GM23338 (cell line): ENCODE data around the gene SVBP. TPM values are rescaled to one million over a fixed set of nuclear protein-coding genes. Genes with fewer than 3 reads are reported as not detected.

Experiments
- ATAC-seq: fragments of 200-7000 bp; cut with Tn5 transposase; 3 replicates; pipeline ENCODE4 v1.9.1; 2020
- DNase-seq: peaks from one replicate; pipeline ENCODE4 v3.0.0-alpha.2; 2015; ENCODE audit warnings: low spot score
- H2AFZ ChIP-seq: fragments of 200-600 bp; sonication (generic); 2 replicates; pipeline ENCODE4 v1.8.0; 2016; ENCODE audit warnings: antibody characterized with exemption, mild to moderate bottlenecking, moderate library complexity
- H3F3A ChIP-seq: fragments of 200-600 bp; sonication (generic); replicated peaks from 2 replicates; pipeline ENCODE4 v1.8.0; 2017; ENCODE audit warnings: antibody characterized with exemption, mixed run types, low read depth
- H3K27ac ChIP-seq: fragments of 200-600 bp; sonication (generic); 2 replicates; pipeline ENCODE4 v1.6.1; 2016; ENCODE audit warnings: low read depth
- H3K27me3 ChIP-seq: fragments of 200-600 bp; sonication (generic); 2 replicates; pipeline ENCODE4 v1.8.0; 2016; ENCODE audit warnings: mild to moderate bottlenecking, mixed run types, moderate library complexity; ENCODE audit not compliant: insufficient read depth
- H3K36me3 ChIP-seq: fragments of 200-600 bp; sonication (generic); 2 replicates; pipeline ENCODE4 v1.8.0; 2016; ENCODE audit warnings: mild to moderate bottlenecking; ENCODE audit not compliant: insufficient read depth
- H3K4me1 ChIP-seq: fragments of 200-600 bp; sonication (generic); 2 replicates; pipeline ENCODE4 v1.8.0; 2016; ENCODE audit warnings: mild to moderate bottlenecking, moderate library complexity; ENCODE audit not compliant: insufficient read depth
- H3K4me2 ChIP-seq: fragments of 200-600 bp; sonication (generic); 2 replicates; pipeline ENCODE4 v1.7.1; 2017; ENCODE audit warnings: mixed run types
- H3K4me3 ChIP-seq: fragments of 200-600 bp; sonication (generic); 2 replicates; pipeline ENCODE4 v1.6.1; 2016; ENCODE audit warnings: mixed run types
- H3K79me2 ChIP-seq: fragments of 200-600 bp; sonication (generic); replicated peaks from 2 replicates; pipeline ENCODE4 v1.8.0; 2017; ENCODE audit warnings: mild to moderate bottlenecking; ENCODE audit not compliant: insufficient read depth
- H3K9me2 ChIP-seq: fragments of 200-600 bp; sonication (generic); 2 replicates; pipeline ENCODE4 v1.8.0; 2017; ENCODE audit not compliant: insufficient read depth
- H4K20me1 ChIP-seq: fragments of 200-600 bp; sonication (generic); replicated peaks from 2 replicates; pipeline ENCODE4 v1.8.0; 2017; ENCODE audit warnings: mild to moderate bottlenecking; ENCODE audit not compliant: insufficient read depth
- H3K27ac Mint-ChIP-seq: 2 replicates; pipeline ENCODE4 v1.8.0; 2020; ENCODE audit warnings: inconsistent platforms, mild to moderate bottlenecking, moderate library complexity, mixed read lengths
- H3K27me3 Mint-ChIP-seq: 3 replicates; pipeline ENCODE4 v1.8.0; 2022; ENCODE audit warnings: low read depth, mild to moderate bottlenecking, moderate library complexity, mixed read lengths, inconsistent platforms; ENCODE audit not compliant: insufficient read depth, poor library complexity
- H3K36me3 Mint-ChIP-seq: 3 replicates; pipeline ENCODE4 v1.8.0; 2021; ENCODE audit warnings: low read depth, mild to moderate bottlenecking, inconsistent platforms, moderate library complexity, mixed read lengths
- H3K4me1 Mint-ChIP-seq: 3 replicates; pipeline ENCODE4 v1.8.0; 2020; ENCODE audit warnings: mild to moderate bottlenecking, inconsistent platforms, mixed read lengths
- H3K4me3 Mint-ChIP-seq: 3 replicates; pipeline ENCODE4 v1.8.0; 2021; ENCODE audit warnings: moderate library complexity, mild to moderate bottlenecking, inconsistent platforms, mixed read lengths
- H3K9me3 Mint-ChIP-seq: 3 replicates; pipeline ENCODE4 v1.8.0; 2020; ENCODE audit warnings: moderate library complexity, mild to moderate bottlenecking, inconsistent platforms, mixed read lengths
- CREB1 ChIP-seq: fragments of 250-450 bp; sonication (Bioruptor Pico); IDR thresholded peaks from 2 replicates; pipeline ENCODE4 v1.5.0; 2020; ENCODE audit warnings: low read depth, mild to moderate bottlenecking, moderate library complexity
- CTCF ChIP-seq, 2 experiments: fragments of 200-600 bp in 1 of 2; sonication (generic) in 1 of 2; conservative IDR thresholded peaks; 2 replicates each; pipeline versions ENCODE4 v1.5.1 to v1.6.1; 2016 to 2017; ENCODE audit warnings: antibody characterized with exemption in 2 of 2, low read depth in 2 of 2, mild to moderate bottlenecking in 2 of 2, moderate library complexity in 1 of 2
- EZH2 ChIP-seq: fragments of 200-600 bp; sonication (generic); IDR thresholded peaks from one replicate; pipeline ENCODE4 v1.8.0; 2017; ENCODE audit warnings: antibody characterized with exemption, mild to moderate bottlenecking, low read depth; ENCODE audit not compliant: unreplicated experiment
- EZH2phosphoT487 ChIP-seq: fragments of 200-600 bp; sonication (generic); IDR thresholded peaks from one replicate; pipeline ENCODE4 v1.8.1; 2018; ENCODE audit warnings: antibody characterized with exemption; ENCODE audit not compliant: unreplicated experiment
- JUNB ChIP-seq: IDR thresholded peaks from one replicate; pipeline ENCODE4 v1.6.1; 2016; ENCODE audit warnings: antibody characterized with exemption; ENCODE audit not compliant: unreplicated experiment
- NANOG ChIP-seq: IDR thresholded peaks from 2 replicates; pipeline ENCODE4 v1.6.1; 2016; ENCODE audit warnings: antibody characterized with exemption, borderline replicate concordance
- POLR2AphosphoS5 ChIP-seq: IDR thresholded peaks from 2 replicates; pipeline ENCODE4 v1.6.1; 2016; ENCODE audit warnings: antibody characterized with exemption, low read depth
- REST ChIP-seq: IDR thresholded peaks from one replicate; pipeline ENCODE4 v1.6.1; 2018; ENCODE audit warnings: antibody characterized with exemption; ENCODE audit not compliant: unreplicated experiment
- STAT1 ChIP-seq: IDR thresholded peaks from one replicate; pipeline ENCODE4 v1.6.1; 2016; ENCODE audit warnings: antibody characterized with exemption; ENCODE audit not compliant: unreplicated experiment
- ZNF114 ChIP-seq: fragments of 250-450 bp; sonication (Bioruptor Pico); IDR thresholded peaks from 2 replicates; pipeline ENCODE4 v1.5.0; 2020; ENCODE audit warnings: mild to moderate bottlenecking, moderate library complexity
- ZNF331 ChIP-seq: fragments of 250-450 bp; sonication (Bioruptor Pico); IDR thresholded peaks from 2 replicates; pipeline ENCODE4 v1.5.0; 2020; ENCODE audit warnings: low read depth, mild to moderate bottlenecking, moderate library complexity
- polyA plus RNA-seq: library from polyadenylated mRNA; unstranded; fragments of >200 nt; fragmentation: Nextera tagmentation; extraction: Ambion mirVana; gene quantifications from 2 replicates; pipeline ENCODE4 v1.2.1, GENCODE V29; 2016
- total RNA-seq: library from RNA; depleted of rRNA; stranded (reverse); fragments of >200 nt; shearing (Covaris generic); gene quantifications from 2 replicates; pipeline ENCODE4 v1.2.3, GENCODE V29; 2014
- TF ChIP-seq, protein P1 (sequence below): IDR thresholded peaks from 2 replicates; pipeline ENCODE4 v1.6.1; 2016; ENCODE audit warnings: antibody characterized with exemption
- TF ChIP-seq, protein P2 (sequence below): fragments of 250-450 bp; sonication (Bioruptor Pico); IDR thresholded peaks from 2 replicates; pipeline ENCODE4 v1.5.0; 2020; ENCODE audit warnings: mild to moderate bottlenecking, moderate library complexity

SVBP gene
- total and polyA plus RNA-seq, 2 experiments from 2014 or later: 22.1 to 82.1 TPM

DNA sequence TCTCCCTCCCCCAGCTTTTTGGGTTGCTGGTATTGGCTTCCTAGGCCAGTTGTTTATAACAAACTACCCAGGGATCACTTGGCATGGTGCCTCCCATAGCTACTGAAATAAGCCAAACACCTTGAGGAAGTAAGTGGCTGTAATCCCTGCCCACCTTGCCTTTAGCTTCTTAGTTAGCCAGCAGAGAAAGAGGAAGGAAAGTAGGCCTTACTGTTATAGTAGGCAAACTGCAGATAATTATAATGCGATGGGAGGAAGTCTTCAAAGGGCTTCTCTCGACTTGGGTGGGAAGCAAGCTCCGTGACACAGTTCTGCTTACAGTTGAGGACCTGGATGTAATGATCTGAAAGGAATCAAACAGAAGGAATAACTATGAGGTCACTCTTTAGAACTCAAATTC, 58.6 kb downstream of the SVBP start:
- H2AFZ ChIP-seq: no peak overlapping the region
- DNase-seq (no peak), ATAC-seq (no peak)
- no peaks in the 10 kb centered on the region; the same call in 1 of the 2 replicates for H4K20me1 ChIP-seq
- peaks cover 12% of the 10 kb centered on the region for H3K79me2 ChIP-seq
- no peak overlapping the region for H3K27ac Mint-ChIP-seq
- H3K4me1 Mint-ChIP-seq: peaks cover 2% of the 10 kb centered on the region
- H3K9me2 ChIP-seq: no peaks in the 10 kb centered on the region; the same call in 1 of the 2 replicates
- TF ChIP-seq CREB1: no peak
- TF ChIP-seq NANOG: no peak
- TF ChIP-seq POLR2AphosphoS5: no peak
- TF ChIP-seq EZH2phosphoT487: no peak
- TF ChIP-seq REST: no peak
- TF ChIP-seq STAT1: no peak
- no peak for TF ChIP-seq CTCF (conservative IDR thresholded peaks at IDR 0.05; ENCODE audit: low read depth in 2 of 2)
- TF ChIP-seq, protein P1, sequence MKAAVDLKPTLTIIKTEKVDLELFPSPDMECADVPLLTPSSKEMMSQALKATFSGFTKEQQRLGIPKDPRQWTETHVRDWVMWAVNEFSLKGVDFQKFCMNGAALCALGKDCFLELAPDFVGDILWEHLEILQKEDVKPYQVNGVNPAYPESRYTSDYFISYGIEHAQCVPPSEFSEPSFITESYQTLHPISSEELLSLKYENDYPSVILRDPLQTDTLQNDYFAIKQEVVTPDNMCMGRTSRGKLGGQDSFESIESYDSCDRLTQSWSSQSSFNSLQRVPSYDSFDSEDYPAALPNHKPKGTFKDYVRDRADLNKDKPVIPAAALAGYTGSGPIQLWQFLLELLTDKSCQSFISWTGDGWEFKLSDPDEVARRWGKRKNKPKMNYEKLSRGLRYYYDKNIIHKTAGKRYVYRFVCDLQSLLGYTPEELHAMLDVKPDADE: no peak
- TF ChIP-seq ZNF114: no peak
- TF ChIP-seq, protein P2, sequence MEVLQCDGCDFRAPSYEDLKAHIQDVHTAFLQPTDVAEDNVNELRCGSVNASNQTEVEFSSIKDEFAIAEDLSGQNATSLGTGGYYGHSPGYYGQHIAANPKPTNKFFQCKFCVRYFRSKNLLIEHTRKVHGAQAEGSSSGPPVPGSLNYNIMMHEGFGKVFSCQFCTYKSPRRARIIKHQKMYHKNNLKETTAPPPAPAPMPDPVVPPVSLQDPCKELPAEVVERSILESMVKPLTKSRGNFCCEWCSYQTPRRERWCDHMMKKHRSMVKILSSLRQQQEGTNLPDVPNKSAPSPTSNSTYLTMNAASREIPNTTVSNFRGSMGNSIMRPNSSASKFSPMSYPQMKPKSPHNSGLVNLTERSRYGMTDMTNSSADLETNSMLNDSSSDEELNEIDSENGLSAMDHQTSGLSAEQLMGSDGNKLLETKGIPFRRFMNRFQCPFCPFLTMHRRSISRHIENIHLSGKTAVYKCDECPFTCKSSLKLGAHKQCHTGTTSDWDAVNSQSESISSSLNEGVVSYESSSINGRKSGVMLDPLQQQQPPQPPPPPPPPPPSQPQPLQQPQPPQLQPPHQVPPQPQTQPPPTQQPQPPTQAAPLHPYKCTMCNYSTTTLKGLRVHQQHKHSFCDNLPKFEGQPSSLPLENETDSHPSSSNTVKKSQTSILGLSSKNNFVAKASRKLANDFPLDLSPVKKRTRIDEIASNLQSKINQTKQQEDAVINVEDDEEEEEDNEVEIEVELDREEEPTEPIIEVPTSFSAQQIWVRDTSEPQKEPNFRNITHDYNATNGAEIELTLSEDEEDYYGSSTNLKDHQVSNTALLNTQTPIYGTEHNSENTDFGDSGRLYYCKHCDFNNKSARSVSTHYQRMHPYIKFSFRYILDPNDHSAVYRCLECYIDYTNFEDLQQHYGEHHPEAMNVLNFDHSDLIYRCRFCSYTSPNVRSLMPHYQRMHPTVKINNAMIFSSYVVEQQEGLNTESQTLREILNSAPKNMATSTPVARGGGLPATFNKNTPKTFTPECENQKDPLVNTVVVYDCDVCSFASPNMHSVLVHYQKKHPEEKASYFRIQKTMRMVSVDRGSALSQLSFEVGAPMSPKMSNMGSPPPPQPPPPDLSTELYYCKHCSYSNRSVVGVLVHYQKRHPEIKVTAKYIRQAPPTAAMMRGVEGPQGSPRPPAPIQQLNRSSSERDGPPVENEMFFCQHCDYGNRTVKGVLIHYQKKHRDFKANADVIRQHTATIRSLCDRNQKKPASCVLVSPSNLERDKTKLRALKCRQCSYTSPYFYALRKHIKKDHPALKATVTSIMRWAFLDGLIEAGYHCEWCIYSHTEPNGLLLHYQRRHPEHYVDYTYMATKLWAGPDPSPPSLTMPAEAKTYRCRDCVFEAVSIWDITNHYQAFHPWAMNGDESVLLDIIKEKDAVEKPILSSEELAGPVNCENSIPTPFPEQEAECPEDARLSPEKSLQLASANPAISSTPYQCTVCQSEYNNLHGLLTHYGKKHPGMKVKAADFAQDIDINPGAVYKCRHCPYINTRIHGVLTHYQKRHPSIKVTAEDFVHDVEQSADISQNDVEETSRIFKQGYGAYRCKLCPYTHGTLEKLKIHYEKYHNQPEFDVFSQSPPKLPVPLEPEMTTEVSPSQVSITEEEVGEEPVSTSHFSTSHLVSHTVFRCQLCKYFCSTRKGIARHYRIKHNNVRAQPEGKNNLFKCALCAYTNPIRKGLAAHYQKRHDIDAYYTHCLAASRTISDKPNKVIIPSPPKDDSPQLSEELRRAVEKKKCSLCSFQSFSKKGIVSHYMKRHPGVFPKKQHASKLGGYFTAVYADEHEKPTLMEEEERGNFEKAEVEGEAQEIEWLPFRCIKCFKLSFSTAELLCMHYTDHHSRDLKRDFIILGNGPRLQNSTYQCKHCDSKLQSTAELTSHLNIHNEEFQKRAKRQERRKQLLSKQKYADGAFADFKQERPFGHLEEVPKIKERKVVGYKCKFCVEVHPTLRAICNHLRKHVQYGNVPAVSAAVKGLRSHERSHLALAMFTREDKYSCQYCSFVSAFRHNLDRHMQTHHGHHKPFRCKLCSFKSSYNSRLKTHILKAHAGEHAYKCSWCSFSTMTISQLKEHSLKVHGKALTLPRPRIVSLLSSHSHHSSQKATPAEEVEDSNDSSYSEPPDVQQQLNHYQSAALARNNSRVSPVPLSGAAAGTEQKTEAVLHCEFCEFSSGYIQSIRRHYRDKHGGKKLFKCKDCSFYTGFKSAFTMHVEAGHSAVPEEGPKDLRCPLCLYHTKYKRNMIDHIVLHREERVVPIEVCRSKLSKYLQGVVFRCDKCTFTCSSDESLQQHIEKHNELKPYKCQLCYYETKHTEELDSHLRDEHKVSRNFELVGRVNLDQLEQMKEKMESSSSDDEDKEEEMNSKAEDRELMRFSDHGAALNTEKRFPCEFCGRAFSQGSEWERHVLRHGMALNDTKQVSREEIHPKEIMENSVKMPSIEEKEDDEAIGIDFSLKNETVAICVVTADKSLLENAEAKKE (CRISPR knock-in tag): no peak
- TF ChIP-seq JUNB: no peak
- no peak for TF ChIP-seq EZH2
- TF ChIP-seq ZNF331 (CRISPR knock-in tag): no peak
- H3K27me3 Mint-ChIP-seq: peaks cover 5% of the 10 kb centered on the region
- no peak overlapping the region for H3K4me3 Mint-ChIP-seq
- H3K36me3 Mint-ChIP-seq: peaks cover 58% of the 10 kb centered on the region
- peaks cover 2% of the 10 kb centered on the region; the same call in 1 of the 3 replicates for H3K9me3 Mint-ChIP-seq
- no peaks in the 10 kb centered on the region for H3K27me3 ChIP-seq
- 0 out of 2 replicates have a peak, but pooled peaks cover 6% of the 10 kb centered on the region for H3F3A ChIP-seq
- no peaks in the 10 kb centered on the region for H3K4me1 ChIP-seq
- H3K4me2 ChIP-seq: no peak overlapping the region
- H3K4me3 ChIP-seq: no peak overlapping the region
- peaks cover 44% of the 10 kb centered on the region for H3K36me3 ChIP-seq
- H3K27ac ChIP-seq: no peak overlapping the region
